Measurements from ENCODE around the gene SMARCD3.

GRCh38 chr7:151240942-151241754 lies 7.3 kb downstream of the SMARCD3 start:
- no peak for TF ChIP-seq CTCF (IDR thresholded peaks at IDR 0.05)
- no peak for TF ChIP-seq ZFX (IDR thresholded peaks at IDR 0.05; ENCODE audit: borderline replicate concordance)

Measured in 22Rv1 (cell line).